ENCODE data around the gene STPG3. TPM values are rescaled to one million over a fixed set of nuclear protein-coding genes. Genes with fewer than 3 reads are reported as not detected.

STPG3 gene
- total and polyA plus RNA-seq, 12 donors, result 0.25 to 3.1 (median 0.32) TPM; not detected in 9

- peak; percentile 83 to 95 (median 92) for DNase-seq
- Histone ChIP-seq H3K27ac (peak overlapping the region; percentile 58 to 82 (median 69)), H3K9me3 (replicated peaks in 1 of 3) (no peaks in the 10 kb centered on the region), H3K36me3 (replicated peaks in 1 of 2) (no peaks in the 10 kb centered on the region), H3K4me3 (peak overlapping the region in 2 of 4 donors; percentile 33 to 59), H3K4me1 (replicated peaks in 1 of 2) (peaks cover 23 to 24% of the 10 kb centered on the region in 2 donors), H3K27me3 (no peaks in the 10 kb centered on the region)
- intact Hi-C loops (cut with DNase I), result no loop called here
- TF ChIP-seq, protein P1, sequence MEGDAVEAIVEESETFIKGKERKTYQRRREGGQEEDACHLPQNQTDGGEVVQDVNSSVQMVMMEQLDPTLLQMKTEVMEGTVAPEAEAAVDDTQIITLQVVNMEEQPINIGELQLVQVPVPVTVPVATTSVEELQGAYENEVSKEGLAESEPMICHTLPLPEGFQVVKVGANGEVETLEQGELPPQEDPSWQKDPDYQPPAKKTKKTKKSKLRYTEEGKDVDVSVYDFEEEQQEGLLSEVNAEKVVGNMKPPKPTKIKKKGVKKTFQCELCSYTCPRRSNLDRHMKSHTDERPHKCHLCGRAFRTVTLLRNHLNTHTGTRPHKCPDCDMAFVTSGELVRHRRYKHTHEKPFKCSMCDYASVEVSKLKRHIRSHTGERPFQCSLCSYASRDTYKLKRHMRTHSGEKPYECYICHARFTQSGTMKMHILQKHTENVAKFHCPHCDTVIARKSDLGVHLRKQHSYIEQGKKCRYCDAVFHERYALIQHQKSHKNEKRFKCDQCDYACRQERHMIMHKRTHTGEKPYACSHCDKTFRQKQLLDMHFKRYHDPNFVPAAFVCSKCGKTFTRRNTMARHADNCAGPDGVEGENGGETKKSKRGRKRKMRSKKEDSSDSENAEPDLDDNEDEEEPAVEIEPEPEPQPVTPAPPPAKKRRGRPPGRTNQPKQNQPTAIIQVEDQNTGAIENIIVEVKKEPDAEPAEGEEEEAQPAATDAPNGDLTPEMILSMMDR (IDR thresholded peaks at IDR 0.05), result peak in 2 of 6 experiments; percentile 4 to 17
- TF ChIP-seq POLR2A (IDR thresholded peaks at IDR 0.05), result peak in 1 of 2 donors; percentile 81
- 27 to 59% (median 50%) methylated on average over 11 to 36 of the region's 36 CpGs for WGBS, 4 donors
Observed at GRCh38 chr9:137217276-137218211, 33.5 kb upstream of the STPG3 start.

GRCh38 chr9:137218212-137218753 is 32.8 kb upstream of the STPG3 start:
- intact Hi-C loops (cut with DNase I), result no loop called here
- peak overlapping the region in 1 of 4 donors; percentile 59 for H3K4me3 ChIP-seq
- peak overlapping the region; percentile 19 to 82 (median 69) for H3K27ac ChIP-seq
- no peak for DNase-seq
- H3K9me3 ChIP-seq (replicated peaks in 1 of 3), result no peaks in the 10 kb centered on the region
- no peaks in the 10 kb centered on the region for H3K36me3 ChIP-seq (replicated peaks in 1 of 2)
- H3K4me1 ChIP-seq (replicated peaks in 1 of 2), result peaks cover 29% of the 10 kb centered on the region in 2 donors
- TF ChIP-seq POLR2A (IDR thresholded peaks at IDR 0.05), result no peak
- TF ChIP-seq, protein P1 (IDR thresholded peaks at IDR 0.05), result no peak
- 63 to 92% (median 67%) methylated on average over 9 to 30 of the region's 30 CpGs for WGBS, 4 donors
- no peaks in the 10 kb centered on the region for H3K27me3 ChIP-seq

DNA sequence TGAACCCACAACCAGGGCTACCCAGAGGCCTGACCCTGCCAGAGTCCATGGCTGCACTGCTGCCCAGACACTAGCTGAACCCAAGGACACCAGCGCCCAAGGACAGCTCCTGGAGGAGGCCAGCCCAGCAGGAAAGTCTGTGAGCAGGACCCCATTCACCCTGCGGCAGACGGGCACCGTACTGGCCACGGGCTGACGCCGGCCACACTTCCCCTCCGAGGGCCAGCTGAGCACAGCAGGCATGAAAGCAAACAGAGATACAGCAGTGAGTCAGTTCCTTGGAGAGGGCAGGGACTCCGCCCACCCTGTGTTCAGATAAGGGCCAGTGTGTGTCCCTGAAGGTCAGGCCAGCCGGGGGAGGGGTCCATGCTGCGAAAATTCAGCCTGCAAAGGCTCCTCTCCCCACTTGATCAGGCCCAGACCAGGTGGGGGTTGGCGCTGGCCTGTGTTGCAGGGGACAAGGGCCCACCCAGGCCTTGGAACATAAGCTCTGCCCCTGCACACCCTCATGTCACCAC is 32.3 kb upstream of the STPG3 start:
- intact Hi-C loops (cut with DNase I), result no loop called here
- peak overlapping the region; percentile 19 to 82 (median 69) for H3K27ac ChIP-seq
- TF ChIP-seq, protein P1 (IDR thresholded peaks at IDR 0.05), result no peak
- peak in 1 of 2 donors; percentile 81 for TF ChIP-seq POLR2A (IDR thresholded peaks at IDR 0.05)
- DNase-seq, result peak; percentile 70 to 92 (median 89)
- peak overlapping the region in 1 of 4 donors; percentile 59 for H3K4me3 ChIP-seq
- 33 to 67% (median 48%) methylated on average over 10 to 12 of the region's 12 CpGs for WGBS, 4 donors
- H3K36me3 ChIP-seq (replicated peaks in 1 of 2), result no peaks in the 10 kb centered on the region
- H3K9me3 ChIP-seq (replicated peaks in 1 of 3), result no peaks in the 10 kb centered on the region
- no peaks in the 10 kb centered on the region for H3K27me3 ChIP-seq
- H3K4me1 ChIP-seq (replicated peaks in 1 of 2), result peaks cover 29 to 31% of the 10 kb centered on the region in 2 donors

DNA sequence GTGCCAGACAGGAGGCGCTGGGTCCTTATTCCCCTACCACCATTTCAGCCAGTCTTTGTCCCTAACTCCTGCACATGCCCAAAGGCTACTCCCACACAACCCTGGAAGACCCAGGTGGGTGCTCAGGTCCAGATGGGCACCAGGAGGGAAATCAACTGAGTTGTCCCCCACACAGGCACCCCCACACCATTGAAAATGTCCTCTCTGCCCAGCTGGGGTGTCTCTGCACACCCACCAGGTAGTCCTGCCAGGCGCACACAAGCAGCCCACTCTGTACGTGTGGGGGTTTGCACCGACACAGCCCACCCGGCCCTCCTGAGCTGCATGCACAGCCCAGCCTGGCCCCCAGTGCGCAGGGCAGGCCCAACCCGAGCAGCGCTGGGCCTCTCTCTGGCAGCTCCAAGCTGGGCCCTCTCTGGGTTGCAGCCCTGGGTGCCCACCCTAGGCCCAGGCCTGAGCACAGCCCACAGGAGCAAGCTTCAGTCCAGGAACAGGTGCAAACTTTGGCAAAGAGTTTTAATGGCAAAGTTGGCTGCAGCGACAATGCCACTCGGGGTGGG is 31.2 kb upstream of the STPG3 start:
- no peak for TF ChIP-seq POLR2A (IDR thresholded peaks at IDR 0.05)
- TF ChIP-seq, protein P1 (IDR thresholded peaks at IDR 0.05), result no peak
- WGBS, 4 donors, result 92 to 95% (median 94%) methylated on average over 2 to 10 of the region's 10 CpGs
- H3K4me1 ChIP-seq (replicated peaks in 1 of 2), result peaks cover 29 to 37% of the 10 kb centered on the region in 2 donors
- no peak for DNase-seq
- H3K9me3 ChIP-seq (replicated peaks in 1 of 3), result no peaks in the 10 kb centered on the region
- H3K4me3 ChIP-seq, result no peak overlapping the region
- no peaks in the 10 kb centered on the region for H3K27me3 ChIP-seq
- intact Hi-C loops (cut with DNase I), result no loop called here
- H3K36me3 ChIP-seq (replicated peaks in 1 of 2), result no peaks in the 10 kb centered on the region
- peak overlapping the region in 2 of 5 donors; percentile 40 to 46 for H3K27ac ChIP-seq

Measured in adrenal gland (tissue), 12 donors.